ENCODE measurements around the gene NPR3. TPM values are rescaled to one million over a fixed set of nuclear protein-coding genes. Genes with fewer than 3 reads are reported as not detected.
A peak's percentile ranks its signal among the peaks of the same experiment; 100 is the strongest.

NPR3 gene
- total RNA-seq, 4 donors from 2014 or later, result 2.4 to 18.8 (median 10.9) TPM

- intact Hi-C loops (cut with DNase I; ENCODE audit: low total_unique reads), result no loop called here
- peak overlapping the region; percentile 24 for H3K4me3 ChIP-seq (ENCODE audit: low read depth, poor library complexity, severe bottlenecking)
- no peak for DNase-seq (ENCODE audit: low spot score in 2 of 2)
- WGBS, 2 donors, result 2 to 3% methylated on average over 22 to 30 of the region's 30 CpGs
- TF ChIP-seq, protein P1, sequence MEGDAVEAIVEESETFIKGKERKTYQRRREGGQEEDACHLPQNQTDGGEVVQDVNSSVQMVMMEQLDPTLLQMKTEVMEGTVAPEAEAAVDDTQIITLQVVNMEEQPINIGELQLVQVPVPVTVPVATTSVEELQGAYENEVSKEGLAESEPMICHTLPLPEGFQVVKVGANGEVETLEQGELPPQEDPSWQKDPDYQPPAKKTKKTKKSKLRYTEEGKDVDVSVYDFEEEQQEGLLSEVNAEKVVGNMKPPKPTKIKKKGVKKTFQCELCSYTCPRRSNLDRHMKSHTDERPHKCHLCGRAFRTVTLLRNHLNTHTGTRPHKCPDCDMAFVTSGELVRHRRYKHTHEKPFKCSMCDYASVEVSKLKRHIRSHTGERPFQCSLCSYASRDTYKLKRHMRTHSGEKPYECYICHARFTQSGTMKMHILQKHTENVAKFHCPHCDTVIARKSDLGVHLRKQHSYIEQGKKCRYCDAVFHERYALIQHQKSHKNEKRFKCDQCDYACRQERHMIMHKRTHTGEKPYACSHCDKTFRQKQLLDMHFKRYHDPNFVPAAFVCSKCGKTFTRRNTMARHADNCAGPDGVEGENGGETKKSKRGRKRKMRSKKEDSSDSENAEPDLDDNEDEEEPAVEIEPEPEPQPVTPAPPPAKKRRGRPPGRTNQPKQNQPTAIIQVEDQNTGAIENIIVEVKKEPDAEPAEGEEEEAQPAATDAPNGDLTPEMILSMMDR (IDR thresholded peaks at IDR 0.05), result no peak
- no peak for TF ChIP-seq POLR2A (IDR thresholded peaks at IDR 0.05)
These were observed 2.2 kb downstream of the NPR3 start for GRCh38 chr5:32713361-32713769.

DNA sequence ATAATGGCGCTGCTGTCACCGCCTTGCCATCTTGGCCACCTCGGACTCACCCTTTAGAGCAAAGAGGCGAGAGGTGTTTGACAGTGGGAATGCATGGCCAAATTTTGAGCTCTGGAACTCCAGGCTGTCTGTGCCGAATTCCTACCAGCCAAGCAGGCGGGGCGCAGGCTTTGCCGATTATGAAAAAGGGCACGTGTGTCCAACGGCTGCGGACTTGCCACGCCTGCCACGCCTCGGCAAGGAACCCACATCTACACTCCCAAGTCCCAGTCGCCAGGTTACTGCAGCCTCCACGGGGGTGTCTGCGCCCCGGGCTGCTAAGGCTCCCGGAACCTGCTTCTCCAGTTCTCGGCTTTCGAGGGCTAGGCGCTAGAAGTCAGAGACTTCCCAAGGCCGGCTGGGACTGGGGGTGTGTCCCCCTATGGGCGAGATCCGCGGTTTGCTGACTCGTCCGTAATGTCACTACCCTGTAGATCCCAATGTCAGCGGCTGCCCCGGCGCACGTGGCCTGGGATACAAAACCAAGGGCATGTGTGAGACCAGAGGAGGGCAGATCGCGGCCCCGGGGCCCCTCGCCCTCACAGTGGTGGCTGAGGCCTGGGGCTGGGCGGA, 2.8 kb downstream of the NPR3 start:
- no peak for TF ChIP-seq POLR2A (IDR thresholded peaks at IDR 0.05)
- TF ChIP-seq, protein P1 (IDR thresholded peaks at IDR 0.05), result no peak
- 6 to 8% methylated on average over 36 of the region's 37 CpGs for WGBS, 2 donors
- peak overlapping the region; percentile 24 for H3K4me3 ChIP-seq (ENCODE audit: low read depth, poor library complexity, severe bottlenecking)
- peak in 1 of 2 donors; percentile 51 for DNase-seq (ENCODE audit: low spot score in 2 of 2)
- intact Hi-C loops (cut with DNase I; ENCODE audit: low total_unique reads), result no loop called here

DNA sequence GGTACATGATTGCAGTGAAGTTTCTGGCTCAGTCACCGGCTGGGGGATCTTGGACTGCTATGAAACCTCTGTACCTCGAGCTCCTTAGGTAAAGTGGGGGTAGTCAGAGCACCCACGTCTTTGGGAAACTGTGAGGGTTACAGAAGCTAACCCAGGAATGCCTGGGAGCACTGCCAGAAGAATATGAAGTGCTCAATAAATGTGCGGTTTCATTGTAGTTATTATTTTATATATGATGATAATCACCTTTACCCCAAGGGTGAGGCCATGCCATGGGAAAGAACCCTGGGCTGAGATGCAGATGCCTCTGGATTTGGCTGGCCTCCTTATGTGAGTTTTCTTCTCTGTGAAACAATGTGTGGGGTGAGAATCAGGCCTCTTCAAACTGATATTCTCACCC, 3.7 kb downstream of the NPR3 start:
- intact Hi-C loops (cut with DNase I; ENCODE audit: low total_unique reads), result no loop called here
- no peak for TF ChIP-seq POLR2A (IDR thresholded peaks at IDR 0.05)
- TF ChIP-seq, protein P1 (IDR thresholded peaks at IDR 0.05), result no peak
- H3K4me3 ChIP-seq (ENCODE audit: low read depth, poor library complexity, severe bottlenecking), result no peak overlapping the region
- 38 to 61% methylated on average over 4 of the region's 4 CpGs for WGBS, 2 donors
- DNase-seq (ENCODE audit: low spot score in 2 of 2), result no peak

DNA sequence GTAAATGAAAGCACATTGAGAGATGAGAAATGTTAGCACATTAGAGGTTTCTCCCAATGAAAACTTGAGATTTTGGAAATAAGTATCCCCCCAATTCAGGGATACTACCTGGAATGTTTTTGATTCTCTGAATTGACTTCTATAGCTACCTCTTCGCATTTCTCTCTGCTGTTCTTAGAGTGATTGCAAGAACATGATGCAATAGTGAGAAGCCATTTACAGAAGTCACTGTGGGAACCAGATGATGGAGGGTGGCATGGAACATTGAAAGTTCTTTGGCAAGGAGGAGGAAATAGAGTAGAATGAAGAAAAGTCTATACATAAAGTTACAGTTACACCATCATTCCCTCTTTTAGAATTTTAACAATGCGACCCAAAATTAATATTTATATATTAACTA, 9.2 kb downstream of the NPR3 start:
- no peak overlapping the region for H3K4me3 ChIP-seq (ENCODE audit: low read depth, poor library complexity, severe bottlenecking)
- TF ChIP-seq, protein P1 (IDR thresholded peaks at IDR 0.05), result no peak
- no peak for TF ChIP-seq POLR2A (IDR thresholded peaks at IDR 0.05)
- WGBS, 2 donors, result 96% methylated on average over 2 of the region's 2 CpGs
- DNase-seq (ENCODE audit: low spot score in 2 of 2), result no peak
- intact Hi-C loops (cut with DNase I; ENCODE audit: low total_unique reads), result no loop called here

- DNase-seq (ENCODE audit: low spot score in 2 of 2), result no peak
- intact Hi-C loops (cut with DNase I; ENCODE audit: low total_unique reads), result no loop called here
- TF ChIP-seq, protein P1 (IDR thresholded peaks at IDR 0.05), result no peak
- no peak for TF ChIP-seq POLR2A (IDR thresholded peaks at IDR 0.05)
- no peak overlapping the region for H3K4me3 ChIP-seq (ENCODE audit: low read depth, poor library complexity, severe bottlenecking)
These were observed 10.5 kb downstream of the NPR3 start for GRCh38 chr5:32721626-32722025.

DNA sequence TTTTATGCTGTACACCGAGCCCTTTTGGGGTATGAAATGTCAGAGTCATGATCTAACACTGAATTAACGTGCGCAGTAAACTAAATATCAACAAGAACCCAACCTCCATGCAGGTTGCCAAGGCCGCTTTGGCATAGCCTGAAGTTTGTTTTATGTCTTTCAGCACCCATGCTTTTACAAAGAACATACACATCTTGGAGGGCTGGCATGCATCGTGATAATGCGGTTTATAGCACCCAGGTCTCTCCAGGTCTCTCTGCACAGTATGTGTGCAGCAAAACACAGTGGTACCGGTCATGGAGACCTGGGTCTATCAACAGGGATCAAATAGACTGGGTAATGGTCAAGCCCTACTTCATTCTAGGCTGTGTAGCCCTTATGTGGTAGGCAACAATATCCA, 11.8 kb downstream of the NPR3 start:
- intact Hi-C loops (cut with DNase I; ENCODE audit: low total_unique reads), result no loop called here
- DNase-seq (ENCODE audit: low spot score in 2 of 2), result no peak
- H3K4me3 ChIP-seq (ENCODE audit: low read depth, poor library complexity, severe bottlenecking), result no peak overlapping the region
- TF ChIP-seq, protein P1 (IDR thresholded peaks at IDR 0.05), result no peak
- TF ChIP-seq POLR2A (IDR thresholded peaks at IDR 0.05), result no peak
- WGBS, 2 donors, result 85 to 88% methylated on average over 7 of the region's 7 CpGs
